ENCODE results near the gene ITGA3. TPM values are rescaled to one million over a fixed set of nuclear protein-coding genes. Genes with fewer than 3 reads are reported as not detected.

Gene ITGA3
- total RNA-seq, 1 experiment from 2014 or later, result 22.5 TPM

DNA sequence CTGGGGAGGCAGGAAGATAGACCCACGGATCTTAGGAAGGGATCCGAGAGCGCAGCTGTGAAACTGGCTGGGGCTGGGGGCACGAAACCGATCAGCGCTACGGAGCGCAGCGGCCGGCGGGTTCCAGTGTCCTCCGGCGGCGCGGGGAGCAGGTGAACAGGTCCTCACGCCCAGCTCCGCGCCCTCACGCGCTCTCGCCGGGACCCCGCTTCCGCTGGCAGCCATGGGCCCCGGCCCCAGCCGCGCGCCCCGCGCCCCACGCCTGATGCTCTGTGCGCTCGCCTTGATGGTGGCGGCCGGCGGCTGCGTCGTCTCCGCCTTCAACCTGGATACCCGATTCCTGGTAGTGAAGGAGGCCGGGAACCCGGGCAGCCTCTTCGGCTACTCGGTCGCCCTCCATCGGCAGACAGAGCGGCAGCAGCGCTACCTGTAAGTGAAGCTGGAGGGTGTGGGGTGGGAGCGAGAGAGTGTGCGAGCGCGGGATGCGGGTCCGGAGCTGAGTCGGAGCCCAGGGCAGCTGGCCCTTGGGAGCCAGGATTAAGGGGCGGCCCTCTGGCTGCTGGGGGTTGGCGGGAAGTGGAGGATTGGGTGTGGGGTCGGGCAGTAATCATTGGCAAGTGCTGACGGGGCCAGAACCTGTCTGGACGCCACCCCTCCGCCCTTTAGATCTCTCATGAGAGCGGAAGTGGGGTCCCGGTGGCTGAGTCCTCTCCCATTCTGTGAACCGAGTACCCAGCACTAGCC, 479 bp downstream of the ITGA3 start:
- Histone ChIP-seq H3T11ph (ENCODE audit: low read length) (no peak overlapping the region), H3K23me2 (ENCODE audit: insufficient read length, low read depth, low read length, poor library complexity, severe bottlenecking) (peaks cover 15% of the 10 kb centered on the region), H4K91ac (ENCODE audit: insufficient read length, low read depth, low read length) (no peak overlapping the region), H3K27ac (ENCODE audit: insufficient read length, low read depth, low read length) (no peak overlapping the region), H3K9ac (ENCODE audit: extremely low read depth, insufficient read length, low read length) (no peak overlapping the region), H2AFZ (ENCODE audit: low read length) (no peak overlapping the region), H2BK20ac (ENCODE audit: low read depth, low read length, poor library complexity, severe bottlenecking) (no peak overlapping the region), H3K56ac (ENCODE audit: insufficient read length, low read depth, low read length) (no peak overlapping the region), H3K18ac (ENCODE audit: insufficient read length, low read depth, low read length) (no peak overlapping the region), H2BK15ac (ENCODE audit: low read depth, low read length) (no peak overlapping the region), H3K27me3 (ENCODE audit: insufficient read depth, low read length) (no peaks in the 10 kb centered on the region), H3K9me3 (ENCODE audit: control insufficient read depth, low read depth, low read length) (no peaks in the 10 kb centered on the region), H2AK5ac (ENCODE audit: insufficient read length, low read length) (no peak overlapping the region), H4K8ac (replicated peaks; ENCODE audit: insufficient read length, low read depth, low read length) (no peak overlapping the region), H2BK5ac (ENCODE audit: insufficient read length, low read length) (no peak overlapping the region), H4K20me1 (ENCODE audit: control insufficient read depth, insufficient read depth, insufficient read length) (no peaks in the 10 kb centered on the region), H3K14ac (ENCODE audit: insufficient read depth, low read length) (no peak overlapping the region), H3K4me1 (ENCODE audit: insufficient read depth, low read length) (peaks cover 10% of the 10 kb centered on the region), H3K79me1 (ENCODE audit: insufficient read depth, low read depth, low read length, poor library complexity, severe bottlenecking) (no peaks in the 10 kb centered on the region), H3K79me2 (ENCODE audit: insufficient read depth, low read length) (no peaks in the 10 kb centered on the region), H4K5ac (ENCODE audit: insufficient read length, low read depth, low read length) (no peak overlapping the region), H3K4ac (ENCODE audit: low read depth, low read length) (no peak overlapping the region), H3K4me2 (ENCODE audit: insufficient read depth, insufficient read length, low read length) (peak overlapping the region; percentile 89), H3K23ac (ENCODE audit: insufficient read length, low read depth, low read length) (no peak overlapping the region), H2BK12ac (ENCODE audit: insufficient read length, low read depth, low read length) (no peak overlapping the region), H2BK120ac (ENCODE audit: low read depth, low read length, poor library complexity, severe bottlenecking) (no peak overlapping the region)
- peak; percentile 60 for TF ChIP-seq CTCF (conservative IDR thresholded peaks at IDR 0.05)
- WGBS (ENCODE audit: extremely low coverage, insufficient read length, low lambda C conversion rate), result no CpG with 5 or more reads among the region's 64 CpGs
- H3K36me3 Mint-ChIP-seq (ENCODE audit: insufficient read depth in 1 of 3, low read depth in 3 of 3), result no peaks in the 10 kb centered on the region; a peak in 1 of 7 replicates
- peaks cover 22% of the 10 kb centered on the region for H3K27me3 Mint-ChIP-seq (ENCODE audit: low read depth)
- H3K27ac Mint-ChIP-seq, result 0 out of 7 replicates have a peak overlapping the region, but pooled peaks of 1 of the 3 experiments have one; percentile 34
- peak overlapping the region; percentile 79 to 88 for H3K4me3 Mint-ChIP-seq
- no peaks in the 10 kb centered on the region for H3K9me3 Mint-ChIP-seq
- peak; percentile 88 for DNase-seq
- H3K4me1 Mint-ChIP-seq, result peaks cover 46 to 55% of the 10 kb centered on the region in 2 experiments
